GM13977 (cell line): ENCODE data around the gene BCAS3.
A peak's percentile ranks its signal among the peaks of the same experiment; 100 is the strongest.

Source experiments
- DNase-seq: peaks from one replicate; pipeline ENCODE4 v3.0.0; 2012; ENCODE audit warnings: low spot score
- in situ Hi-C: fragments of 300-500 bp; cut with MboI; formaldehyde crosslinking; loops from one replicate; pipeline ENCODE4 v1.12.0; 2022; ENCODE audit warnings: low sequenced_read_pairs, low pct_unique_long_range_greater_than_20kb, mixed read lengths, inconsistent platforms; ENCODE audit not compliant: unreplicated experiment
- TF ChIP-seq, protein P1 (sequence below): IDR thresholded peaks from 2 replicates; pipeline ENCODE4 v1.5.1; 2012; ENCODE audit warnings: mild to moderate bottlenecking, control low read depth; ENCODE audit not compliant: insufficient read depth; ENCODE audit errors: extremely low read depth, missing control alignments

BCAS3 gene

DNA sequence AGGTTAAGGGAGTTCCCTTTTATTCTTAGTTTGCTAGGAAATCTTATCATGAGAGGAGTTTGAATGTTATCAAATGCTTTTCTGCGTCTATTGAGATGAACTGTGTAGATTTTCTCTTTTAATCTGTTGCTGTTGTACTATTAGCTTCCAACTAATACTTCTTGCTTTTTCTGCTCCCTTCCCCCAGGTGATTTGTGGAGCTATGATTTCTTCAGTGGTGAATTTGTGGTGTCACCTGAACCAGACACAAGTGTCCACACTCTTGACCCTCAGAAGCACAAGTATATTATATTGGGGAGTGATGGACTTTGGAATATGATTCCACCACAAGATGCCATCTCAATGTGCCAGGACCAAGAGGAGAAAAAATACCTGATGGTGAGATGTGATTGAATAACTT lies 29.9 kb upstream of the BCAS3 start:
- in situ Hi-C loops = loop anchor here (25.0 kb wide), 1 partner anchor 510 kb away; the partner anchor contains the start of gene CA4
- DNase-seq = no peak
- TF ChIP-seq, protein P1, sequence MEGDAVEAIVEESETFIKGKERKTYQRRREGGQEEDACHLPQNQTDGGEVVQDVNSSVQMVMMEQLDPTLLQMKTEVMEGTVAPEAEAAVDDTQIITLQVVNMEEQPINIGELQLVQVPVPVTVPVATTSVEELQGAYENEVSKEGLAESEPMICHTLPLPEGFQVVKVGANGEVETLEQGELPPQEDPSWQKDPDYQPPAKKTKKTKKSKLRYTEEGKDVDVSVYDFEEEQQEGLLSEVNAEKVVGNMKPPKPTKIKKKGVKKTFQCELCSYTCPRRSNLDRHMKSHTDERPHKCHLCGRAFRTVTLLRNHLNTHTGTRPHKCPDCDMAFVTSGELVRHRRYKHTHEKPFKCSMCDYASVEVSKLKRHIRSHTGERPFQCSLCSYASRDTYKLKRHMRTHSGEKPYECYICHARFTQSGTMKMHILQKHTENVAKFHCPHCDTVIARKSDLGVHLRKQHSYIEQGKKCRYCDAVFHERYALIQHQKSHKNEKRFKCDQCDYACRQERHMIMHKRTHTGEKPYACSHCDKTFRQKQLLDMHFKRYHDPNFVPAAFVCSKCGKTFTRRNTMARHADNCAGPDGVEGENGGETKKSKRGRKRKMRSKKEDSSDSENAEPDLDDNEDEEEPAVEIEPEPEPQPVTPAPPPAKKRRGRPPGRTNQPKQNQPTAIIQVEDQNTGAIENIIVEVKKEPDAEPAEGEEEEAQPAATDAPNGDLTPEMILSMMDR = no peak

DNA sequence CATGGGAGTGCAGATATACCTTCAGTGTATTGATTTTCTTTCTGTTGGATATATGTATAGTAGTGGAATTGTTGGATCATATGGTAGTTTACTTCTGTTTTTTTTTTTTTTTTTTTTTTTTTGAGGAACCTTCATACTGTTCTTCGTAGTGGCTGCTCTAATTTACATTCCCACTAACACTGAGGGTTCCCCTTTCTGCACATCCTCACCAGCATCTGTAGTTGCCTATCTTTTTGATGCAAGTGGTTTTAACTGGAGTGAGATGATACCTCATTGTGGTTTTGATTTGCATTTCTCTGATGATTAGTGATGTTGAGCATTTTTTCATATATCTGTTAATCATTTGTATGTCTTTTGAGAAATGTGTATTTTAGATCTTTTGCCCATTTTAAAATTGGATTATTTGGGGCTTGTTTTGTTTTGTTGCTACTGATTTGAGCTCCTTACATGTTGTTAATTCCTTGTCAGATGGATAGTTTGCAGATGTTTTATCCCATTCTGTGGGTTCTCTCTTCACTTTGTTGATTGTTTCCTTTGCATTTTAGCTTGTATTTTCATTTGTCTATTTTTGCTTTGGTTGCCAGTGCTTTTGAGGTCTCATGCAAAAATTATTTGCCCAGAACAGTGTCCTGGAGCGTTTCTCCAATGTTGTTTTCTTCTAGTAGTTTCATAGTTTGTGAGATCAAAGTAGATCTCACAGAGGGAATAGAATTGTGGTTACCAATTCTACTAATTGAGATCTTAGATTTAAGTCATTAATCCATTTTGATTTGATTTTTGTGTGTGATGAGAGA lies 25.0 kb upstream of the BCAS3 start:
- TF ChIP-seq, protein P1 = no peak
- in situ Hi-C loops = no loop called here
- peak; percentile 30 for DNase-seq

DNA sequence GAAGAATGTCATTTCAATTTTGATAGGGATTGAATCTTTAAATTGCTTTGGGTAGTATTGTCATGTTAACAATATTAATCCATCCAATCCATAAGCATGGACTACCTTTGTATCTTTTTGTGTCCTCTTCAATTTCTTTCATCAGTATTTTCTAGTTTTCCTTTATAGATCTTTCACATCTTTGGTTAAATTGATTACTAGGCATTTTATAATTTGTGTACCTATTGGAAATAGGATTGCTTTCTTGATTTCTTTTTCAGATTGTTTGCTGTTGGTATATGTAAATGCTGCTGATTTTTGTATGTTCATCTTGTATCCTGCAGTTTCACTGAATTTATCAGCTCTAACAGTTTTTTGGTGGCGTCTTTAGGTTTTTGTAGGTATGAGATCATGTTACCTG lies 24.1 kb upstream of the BCAS3 start:
- DNase-seq = no peak
- in situ Hi-C loops = no loop called here
- TF ChIP-seq, protein P1 = no peak

DNA sequence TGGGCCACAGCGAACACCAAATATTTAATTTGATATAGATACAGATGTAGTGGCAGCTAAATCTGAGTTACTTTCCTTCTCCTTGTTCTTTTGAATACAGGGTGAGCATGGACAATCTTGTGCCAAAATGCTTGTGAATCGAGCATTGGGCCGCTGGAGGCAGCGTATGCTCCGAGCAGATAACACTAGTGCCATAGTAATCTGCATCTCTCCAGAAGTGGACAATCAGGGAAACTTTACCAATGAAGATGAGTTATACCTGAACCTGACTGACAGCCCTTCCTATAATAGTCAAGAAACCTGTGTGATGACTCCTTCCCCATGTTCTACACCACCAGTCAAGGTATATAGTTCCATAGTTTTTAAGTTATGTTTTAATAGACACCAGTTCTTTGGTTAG lies 21.2 kb upstream of the BCAS3 start:
- TF ChIP-seq, protein P1 = no peak
- in situ Hi-C loops = no loop called here
- DNase-seq = no peak

DNA sequence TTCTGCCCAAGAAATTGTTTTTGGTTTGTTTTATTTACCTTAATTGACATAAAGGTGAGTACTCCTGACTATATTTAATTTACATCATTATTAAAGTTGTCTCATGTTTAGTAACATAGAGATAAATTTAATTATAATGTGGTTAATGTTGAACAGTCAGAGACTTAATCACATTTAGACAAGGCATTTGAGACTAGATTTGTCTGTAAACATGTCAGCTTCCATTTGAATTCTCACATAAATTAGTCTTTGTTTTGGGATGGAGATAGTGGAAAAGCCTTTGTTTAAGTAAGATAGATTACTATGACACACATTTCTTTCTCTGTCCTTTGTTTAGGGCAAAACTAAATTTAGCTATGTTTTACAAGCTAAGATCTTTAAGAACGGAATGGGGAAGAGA lies 18.5 kb upstream of the BCAS3 start:
- TF ChIP-seq, protein P1 = no peak
- DNase-seq = no peak
- in situ Hi-C loops = no loop called here

DNA sequence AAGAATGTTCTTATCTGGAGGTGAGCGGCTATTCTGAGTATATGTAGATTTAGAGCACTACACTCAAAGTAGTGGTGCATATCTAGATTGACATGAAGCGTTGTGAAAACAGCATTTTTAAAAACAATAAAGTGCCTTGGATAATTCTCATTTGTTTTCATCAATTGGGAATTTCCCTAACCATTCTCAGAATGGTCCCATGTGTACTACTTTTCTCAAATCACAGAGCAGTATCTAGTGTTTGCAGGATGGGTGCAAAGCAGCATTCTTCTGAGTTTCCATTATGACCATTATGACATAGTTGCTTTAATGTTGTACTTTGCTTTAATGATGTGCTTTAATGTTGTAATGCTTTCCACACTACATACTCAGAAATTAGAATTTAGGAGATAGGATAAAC lies 16.2 kb upstream of the BCAS3 start:
- TF ChIP-seq, protein P1 = no peak
- in situ Hi-C loops = no loop called here
- DNase-seq = no peak

DNA sequence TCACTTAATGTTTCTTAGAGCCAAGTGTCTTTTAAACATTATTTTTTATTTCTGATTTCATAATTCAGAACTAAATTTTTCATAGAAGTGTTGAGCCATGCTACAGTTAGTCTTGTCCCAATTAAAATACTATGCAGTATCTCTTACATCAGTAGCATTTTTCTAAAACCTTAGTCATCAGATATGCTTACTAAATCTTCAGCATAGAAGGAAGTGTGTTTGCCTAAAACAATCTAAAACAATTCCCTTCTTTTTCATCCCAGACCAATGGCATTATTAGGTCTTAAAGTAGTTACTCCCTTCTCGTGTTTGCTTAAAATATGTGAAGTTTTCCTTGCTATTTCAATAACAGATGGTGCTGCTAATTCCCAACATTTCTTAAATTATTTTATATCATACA lies 13.6 kb upstream of the BCAS3 start:
- no peak for DNase-seq
- TF ChIP-seq, protein P1 = no peak
- in situ Hi-C loops = no loop called here
